ENCODE measurements around the gene PLEKHA6. TPM values are rescaled to one million over a fixed set of nuclear protein-coding genes. Genes with fewer than 3 reads are reported as not detected.

The PLEKHA6 gene
- total and polyA plus RNA-seq, 2 of the 8 experiments (the other 6 are each of a cell fraction or from before 2014, with no cell fraction given) = 4.8 to 20.2 TPM

GRCh38 chr1:204222764-204223055 is 137.0 kb downstream of the PLEKHA6 start:
- H2BK20ac ChIP-seq (ENCODE audit: low read length) = no peak overlapping the region
- POLR2A ChIA-PET (ENCODE audit: partially characterized antibody) = interaction anchor here (1.3 kb wide), 1 partner anchor 32 kb away, joined by 3 read pairs; no protein-coding TSS in a partner anchor
- no peak overlapping the region for H2AFZ ChIP-seq (ENCODE audit: low read length)
- no peak overlapping the region for H2BK12ac ChIP-seq (ENCODE audit: low read depth, low read length)
- no peaks in the 10 kb centered on the region for H3K79me2 ChIP-seq (ENCODE audit: control insufficient read depth in 1 of 2, insufficient read depth in 2 of 2, low read length in 2 of 2)
- TF ChIP-seq SUZ12 (IDR thresholded peaks at IDR 0.05; ENCODE audit: low read length) = no peak
- no peak for TF ChIP-seq ATF3 (IDR thresholded peaks at IDR 0.05; ENCODE audit: insufficient read depth, low read depth, low read length)
- no peak overlapping the region for H4K91ac ChIP-seq (replicated peaks; ENCODE audit: insufficient read length, low read length)
- H3K4me2 ChIP-seq (ENCODE audit: insufficient read depth in 1 of 2, low read depth in 2 of 2, low read length in 2 of 2) = no peak overlapping the region
- DNase-seq (ENCODE audit: low read depth in 1 of 2, low spot score in 2 of 2) (no peak), FAIRE-seq (no peak)
- H3K4ac ChIP-seq (replicated peaks; ENCODE audit: insufficient read length, low read depth, low read length) = no peak overlapping the region
- no peak overlapping the region for H3K14ac ChIP-seq (ENCODE audit: insufficient read length)
- no peak overlapping the region for H2BK15ac ChIP-seq (ENCODE audit: low read length)
- 0 out of 7 replicates have a peak, but pooled peaks cover 0 to 2% (median 0%) of the 10 kb centered on the region in 4 experiments for H3K4me1 ChIP-seq (replicated peaks in 1 of 4; ENCODE audit: control insufficient read depth in 3 of 4, insufficient read depth in 4 of 4, low read length in 3 of 4)
- CTCF ChIA-PET (ENCODE audit: partially characterized antibody) = interaction anchor here (1.0 to 1.7 kb wide), 6 partner anchors 10 to 147 kb away, joined by 4 to 6 read pairs (median 5); partner anchors contain the start of gene PLEKHA6
- no peaks in the 10 kb centered on the region for H4K20me1 ChIP-seq (replicated peaks in 1 of 2; ENCODE audit: control insufficient read depth in 1 of 2, insufficient read depth in 2 of 2, low read length in 2 of 2)
- no peak overlapping the region for H3K9ac ChIP-seq (replicated peaks in 1 of 4; ENCODE audit: extremely low read depth in 1 of 4, low read depth in 3 of 4, low read length in 3 of 4)
- H2AK5ac ChIP-seq (ENCODE audit: low read depth, low read length) = no peak overlapping the region
- no peak overlapping the region for H4K8ac ChIP-seq (ENCODE audit: extremely low read depth, insufficient read depth, low read length)
- H2BK120ac ChIP-seq (replicated peaks; ENCODE audit: low read depth, low read length) = no peak overlapping the region
- H3K23me2 ChIP-seq (ENCODE audit: low read depth, low read length) = no peaks in the 10 kb centered on the region
- H4K5ac ChIP-seq (ENCODE audit: insufficient read length, low read depth, low read length) = no peak overlapping the region
- no peak overlapping the region for H3K4me3 ChIP-seq (ENCODE audit: extremely low read depth in 1 of 4, insufficient read depth in 2 of 4, low read depth in 3 of 4, low read length in 4 of 4)
- H3K27me3 ChIP-seq (replicated peaks in 1 of 4; ENCODE audit: control insufficient read depth in 3 of 4, extremely low read depth in 1 of 4, insufficient read depth in 3 of 4, low read length in 3 of 4) = no peaks in the 10 kb centered on the region
- WGBS, 2 experiments (ENCODE audit: extremely low coverage in 1 of 2, insufficient coverage in 1 of 2, insufficient read length in 1 of 2, insufficient replicate concordance in 2 of 2, low coverage in 1 of 2, low lambda C conversion rate in 2 of 2, missing lambda C conversion rate in 1 of 2) = 89% methylated on average over 3 of the region's 3 CpGs; no CpG with 5 or more reads in 1 of the 2 experiments
- H3K79me1 ChIP-seq (ENCODE audit: low read depth, low read length) = no peaks in the 10 kb centered on the region
- H3K56ac ChIP-seq (replicated peaks; ENCODE audit: insufficient read length, low read depth, low read length) = no peak overlapping the region
- no peaks in the 10 kb centered on the region; a peak in 1 of 8 replicates for H3K36me3 ChIP-seq (ENCODE audit: control insufficient read depth in 2 of 4, insufficient read depth in 4 of 4, low read length in 3 of 4)
- no peaks in the 10 kb centered on the region for H3K9me3 ChIP-seq (ENCODE audit: insufficient read depth in 2 of 2, low read depth in 1 of 2, low read length in 1 of 2)
- no peak overlapping the region for H3K23ac ChIP-seq (ENCODE audit: insufficient read length)
- H3K18ac ChIP-seq (ENCODE audit: extremely low read depth, low read length) = no peak overlapping the region
- H2BK5ac ChIP-seq (ENCODE audit: low read depth, low read length) = no peak overlapping the region
- no peak overlapping the region for H3K27ac ChIP-seq (ENCODE audit: low read depth, low read length)
